GM12878 (cell line): Measurements from ENCODE around the gene PRMT2. TPM values are rescaled to one million over a fixed set of nuclear protein-coding genes. Genes with fewer than 3 reads are reported as not detected.

Experiments
- FOXK2 ChIP-seq: fragments of 450-650 bp; IDR thresholded peaks from 2 replicates; pipeline ENCODE4 v1.6.1; 2017; ENCODE audit warnings: mild to moderate bottlenecking, moderate library complexity
- IKZF2 ChIP-seq, 2 experiments: fragments of 450-650 bp; IDR thresholded peaks; 2 replicates each; pipeline ENCODE4 v1.6.1; 2017; ENCODE audit warnings: mild to moderate bottlenecking in 2 of 2, moderate library complexity in 2 of 2
- KDM1A ChIP-seq: fragments of 200-600 bp; sonication (generic); IDR thresholded peaks from 2 replicates; pipeline ENCODE4 v1.6.1; 2016; ENCODE audit warnings: borderline replicate concordance
- MAX ChIP-seq: IDR thresholded peaks from 2 replicates; pipeline ENCODE4 v1.6.1; 2012; ENCODE audit warnings: low read depth, low read length, improper control_type of control experiment
- NFXL1 ChIP-seq: fragments of 450-650 bp; IDR thresholded peaks from 2 replicates; pipeline ENCODE4 v1.6.1; 2017; ENCODE audit warnings: antibody characterized with exemption, mild to moderate bottlenecking, borderline replicate concordance
- NKRF ChIP-seq: fragments of 450-650 bp; conservative IDR thresholded peaks from 2 replicates; pipeline ENCODE4 v1.6.1; 2017; ENCODE audit warnings: mild to moderate bottlenecking, moderate library complexity
- SKIL ChIP-seq: fragments of 450-650 bp; IDR thresholded peaks from 2 replicates; pipeline ENCODE4 v1.6.1; 2017; ENCODE audit warnings: mild to moderate bottlenecking, low read depth, inconsistent platforms; ENCODE audit not compliant: poor library complexity, severe bottlenecking
- SMC3 ChIP-seq: IDR thresholded peaks from 2 replicates; pipeline ENCODE4 v1.6.1; 2011; ENCODE audit warnings: low read length, improper control_type of control experiment, borderline replicate concordance
- SPI1 ChIP-seq: IDR thresholded peaks from 2 replicates; pipeline ENCODE4 v1.6.1; 2011; ENCODE audit warnings: low read depth, mild to moderate bottlenecking, low read length, moderate library complexity, borderline replicate concordance; ENCODE audit not compliant: insufficient read depth
- TARDBP ChIP-seq: IDR thresholded peaks from 2 replicates; pipeline ENCODE4 v1.6.1; 2016; ENCODE audit warnings: borderline replicate concordance
- ZBED1 ChIP-seq: IDR thresholded peaks from 2 replicates; pipeline ENCODE4 v1.6.1; 2016; ENCODE audit warnings: borderline replicate concordance
- ZBTB4 ChIP-seq: fragments of 450-650 bp; formaldehyde crosslinking; IDR thresholded peaks from 2 replicates; pipeline ENCODE4 v1.4.0; 2022; ENCODE audit warnings: mild to moderate bottlenecking, moderate library complexity
- ZSCAN29 ChIP-seq: fragments of 450-650 bp; IDR thresholded peaks from 2 replicates; pipeline ENCODE4 v1.6.1; 2017; ENCODE audit warnings: mild to moderate bottlenecking, moderate library complexity
- polyA plus RNA-seq, 11 experiments: library from polyadenylated mRNA; depleted of rRNA in 4 of 11; unstranded in 6 of 11; stranded (reverse) in 5 of 11; fragments of >200 nt; fragmentation: Nextera tagmentation in 4 of 11; fragmentation: Illumina TruSeq in 1 of 11; extraction: Ambion mirVana in 4 of 11; extraction: Trizol in 1 of 11; gene quantifications; 1 replicate in 1 of 11; 2 replicates in 10 of 11; pipeline versions ENCODE4 v1.2.1 to v1.2.3, GENCODE V29; 2011 to 2016; ENCODE audit warnings: inconsistent platforms in 2 of 11, missing spikeins in 2 of 11, low read depth in 1 of 11
- total RNA-seq, 4 experiments: library from RNA; depleted of rRNA in 3 of 4; stranded (reverse); fragments of >200 nt in 3 of 4; fragmentation: Illumina TruSeq in 1 of 4; extraction: Trizol in 1 of 4; gene quantifications; 2 replicates each; pipeline versions ENCODE4 v1.2.1 to v1.2.3, GENCODE V29; 2013 to 2021
- TF ChIP-seq, protein P1 (sequence below): fragments of 450-650 bp; IDR thresholded peaks from 2 replicates; pipeline ENCODE4 v1.6.1; 2014; ENCODE audit warnings: mild to moderate bottlenecking
- TF ChIP-seq, protein P2 (sequence below): fragments of 450-650 bp; IDR thresholded peaks from 2 replicates; pipeline ENCODE4 v1.6.1; 2017; ENCODE audit warnings: antibody characterized with exemption, mild to moderate bottlenecking, moderate library complexity

Gene PRMT2
- total and polyA plus RNA-seq, 10 of the 15 experiments (the other 5 are each of a cell fraction or from before 2014, with no cell fraction given), result 16.1 to 48.6 (median 36.2) TPM

DNA sequence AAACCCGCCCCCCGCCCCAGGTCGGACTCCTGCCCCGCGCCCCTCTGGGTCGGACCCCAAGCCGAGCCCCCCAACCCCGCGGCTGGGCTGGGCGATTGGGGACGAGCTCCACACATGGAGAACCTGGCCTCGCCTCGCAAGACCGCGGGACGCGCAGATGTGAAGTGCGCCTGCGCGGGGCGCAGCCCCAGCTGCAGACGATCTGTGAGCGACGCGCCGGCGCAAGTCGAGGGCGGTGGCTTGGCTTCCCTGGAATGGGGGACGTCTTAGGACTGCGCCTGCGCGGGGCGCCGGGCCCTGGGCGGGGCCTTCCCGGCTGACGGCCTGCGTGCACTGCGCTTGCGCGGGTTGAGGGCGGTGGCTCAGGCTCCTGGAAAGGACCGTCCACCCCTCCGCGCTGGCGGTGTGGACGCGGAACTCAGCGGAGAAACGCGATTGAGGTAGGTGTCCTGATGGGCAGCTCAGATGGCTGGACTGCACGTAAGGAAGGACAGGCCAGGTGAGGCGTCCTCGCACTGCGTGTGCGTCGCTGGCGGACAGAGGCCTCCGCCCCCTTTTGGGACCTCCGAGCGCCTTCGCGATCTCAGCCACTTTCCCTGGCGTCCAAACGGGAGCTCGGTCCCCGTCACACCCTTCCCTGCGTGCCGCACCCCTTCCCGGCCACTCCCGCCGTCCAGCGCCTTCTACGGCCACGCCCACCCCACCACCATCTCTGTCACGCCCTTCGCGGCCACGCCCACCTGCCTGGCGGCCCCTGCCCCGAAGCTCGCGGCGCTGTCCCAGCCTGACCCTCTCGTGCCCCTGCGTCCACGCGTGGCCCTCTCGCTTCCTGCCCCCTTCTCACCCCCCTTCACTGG, at the start of gene PRMT2 (continued):
- no peak for TF ChIP-seq SKIL
- TF ChIP-seq TARDBP, result no peak
- TF ChIP-seq, protein P1, sequence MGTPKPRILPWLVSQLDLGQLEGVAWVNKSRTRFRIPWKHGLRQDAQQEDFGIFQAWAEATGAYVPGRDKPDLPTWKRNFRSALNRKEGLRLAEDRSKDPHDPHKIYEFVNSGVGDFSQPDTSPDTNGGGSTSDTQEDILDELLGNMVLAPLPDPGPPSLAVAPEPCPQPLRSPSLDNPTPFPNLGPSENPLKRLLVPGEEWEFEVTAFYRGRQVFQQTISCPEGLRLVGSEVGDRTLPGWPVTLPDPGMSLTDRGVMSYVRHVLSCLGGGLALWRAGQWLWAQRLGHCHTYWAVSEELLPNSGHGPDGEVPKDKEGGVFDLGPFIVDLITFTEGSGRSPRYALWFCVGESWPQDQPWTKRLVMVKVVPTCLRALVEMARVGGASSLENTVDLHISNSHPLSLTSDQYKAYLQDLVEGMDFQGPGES, result no peak
- peak; percentile 91 for TF ChIP-seq NKRF
- TF ChIP-seq SMC3, result no peak
- no peak; the same call in 1 of the 2 replicates for TF ChIP-seq MAX
- TF ChIP-seq, protein P2, sequence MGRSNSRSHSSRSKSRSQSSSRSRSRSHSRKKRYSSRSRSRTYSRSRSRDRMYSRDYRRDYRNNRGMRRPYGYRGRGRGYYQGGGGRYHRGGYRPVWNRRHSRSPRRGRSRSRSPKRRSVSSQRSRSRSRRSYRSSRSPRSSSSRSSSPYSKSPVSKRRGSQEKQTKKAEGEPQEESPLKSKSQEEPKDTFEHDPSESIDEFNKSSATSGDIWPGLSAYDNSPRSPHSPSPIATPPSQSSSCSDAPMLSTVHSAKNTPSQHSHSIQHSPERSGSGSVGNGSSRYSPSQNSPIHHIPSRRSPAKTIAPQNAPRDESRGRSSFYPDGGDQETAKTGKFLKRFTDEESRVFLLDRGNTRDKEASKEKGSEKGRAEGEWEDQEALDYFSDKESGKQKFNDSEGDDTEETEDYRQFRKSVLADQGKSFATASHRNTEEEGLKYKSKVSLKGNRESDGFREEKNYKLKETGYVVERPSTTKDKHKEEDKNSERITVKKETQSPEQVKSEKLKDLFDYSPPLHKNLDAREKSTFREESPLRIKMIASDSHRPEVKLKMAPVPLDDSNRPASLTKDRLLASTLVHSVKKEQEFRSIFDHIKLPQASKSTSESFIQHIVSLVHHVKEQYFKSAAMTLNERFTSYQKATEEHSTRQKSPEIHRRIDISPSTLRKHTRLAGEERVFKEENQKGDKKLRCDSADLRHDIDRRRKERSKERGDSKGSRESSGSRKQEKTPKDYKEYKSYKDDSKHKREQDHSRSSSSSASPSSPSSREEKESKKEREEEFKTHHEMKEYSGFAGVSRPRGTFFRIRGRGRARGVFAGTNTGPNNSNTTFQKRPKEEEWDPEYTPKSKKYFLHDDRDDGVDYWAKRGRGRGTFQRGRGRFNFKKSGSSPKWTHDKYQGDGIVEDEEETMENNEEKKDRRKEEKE, result no peak
- TF ChIP-seq IKZF2 (IDR thresholded peaks at IDR 0.05), result peak in 1 of 2 experiments; percentile 11; a peak in 2 of 4 replicates
- TF ChIP-seq ZBED1, result no peak
- TF ChIP-seq FOXK2, result no peak
- peak; percentile 80 for TF ChIP-seq ZSCAN29
- no peak for TF ChIP-seq ZBTB4 (CRISPR knock-in tag)
- no peak for TF ChIP-seq SPI1
- TF ChIP-seq NFXL1, result no peak
- no peak for TF ChIP-seq KDM1A
